DMS53 (cell line): Measurements from ENCODE around the gene BRD3OS.

Experiments used
- DNase-seq: peaks from one replicate; lab custom pipeline; 2025; lab: John Stamatoyannopoulos, UW

The BRD3OS gene

DNA sequence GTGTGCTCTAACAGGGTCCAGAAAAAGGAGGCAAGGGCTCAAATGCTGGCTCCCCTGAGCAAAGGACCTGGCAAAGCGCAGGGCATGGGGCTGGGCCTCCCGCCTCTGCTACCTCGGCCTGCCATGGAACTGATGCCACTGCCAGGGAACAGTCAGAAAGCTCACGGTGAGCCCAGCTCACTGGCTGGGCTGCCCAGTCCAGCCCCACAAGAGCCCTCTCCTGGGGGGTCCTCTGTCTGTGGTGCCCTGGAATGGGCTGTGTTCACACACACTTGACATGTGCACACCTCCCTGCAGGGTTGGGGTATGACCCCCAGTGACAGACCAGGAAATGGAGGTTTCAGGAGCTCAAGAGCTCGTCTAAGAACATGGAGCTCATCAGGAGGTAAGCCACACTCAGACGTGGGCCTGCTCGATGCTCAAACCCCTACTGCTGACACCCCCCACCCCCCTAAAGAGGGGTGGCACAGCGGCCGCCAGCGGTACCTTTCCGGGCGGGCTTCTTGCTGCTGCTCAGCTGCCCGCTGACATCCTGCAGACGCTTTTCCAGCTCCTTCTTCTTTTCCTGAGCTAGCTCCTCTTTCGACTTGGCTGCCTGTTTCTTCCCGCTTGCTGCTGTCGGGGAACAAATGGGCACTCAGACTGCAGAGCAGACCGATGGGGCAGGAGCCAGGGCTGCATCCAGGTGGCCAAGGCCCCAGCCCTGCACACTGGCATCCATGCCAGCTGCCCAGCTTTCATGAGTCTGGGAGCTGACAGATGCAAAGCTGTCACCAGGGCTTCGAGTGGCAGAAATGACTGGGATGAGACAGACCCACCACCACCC is 9.1 kb downstream of the BRD3OS start:
- no peak for DNase-seq

DNA sequence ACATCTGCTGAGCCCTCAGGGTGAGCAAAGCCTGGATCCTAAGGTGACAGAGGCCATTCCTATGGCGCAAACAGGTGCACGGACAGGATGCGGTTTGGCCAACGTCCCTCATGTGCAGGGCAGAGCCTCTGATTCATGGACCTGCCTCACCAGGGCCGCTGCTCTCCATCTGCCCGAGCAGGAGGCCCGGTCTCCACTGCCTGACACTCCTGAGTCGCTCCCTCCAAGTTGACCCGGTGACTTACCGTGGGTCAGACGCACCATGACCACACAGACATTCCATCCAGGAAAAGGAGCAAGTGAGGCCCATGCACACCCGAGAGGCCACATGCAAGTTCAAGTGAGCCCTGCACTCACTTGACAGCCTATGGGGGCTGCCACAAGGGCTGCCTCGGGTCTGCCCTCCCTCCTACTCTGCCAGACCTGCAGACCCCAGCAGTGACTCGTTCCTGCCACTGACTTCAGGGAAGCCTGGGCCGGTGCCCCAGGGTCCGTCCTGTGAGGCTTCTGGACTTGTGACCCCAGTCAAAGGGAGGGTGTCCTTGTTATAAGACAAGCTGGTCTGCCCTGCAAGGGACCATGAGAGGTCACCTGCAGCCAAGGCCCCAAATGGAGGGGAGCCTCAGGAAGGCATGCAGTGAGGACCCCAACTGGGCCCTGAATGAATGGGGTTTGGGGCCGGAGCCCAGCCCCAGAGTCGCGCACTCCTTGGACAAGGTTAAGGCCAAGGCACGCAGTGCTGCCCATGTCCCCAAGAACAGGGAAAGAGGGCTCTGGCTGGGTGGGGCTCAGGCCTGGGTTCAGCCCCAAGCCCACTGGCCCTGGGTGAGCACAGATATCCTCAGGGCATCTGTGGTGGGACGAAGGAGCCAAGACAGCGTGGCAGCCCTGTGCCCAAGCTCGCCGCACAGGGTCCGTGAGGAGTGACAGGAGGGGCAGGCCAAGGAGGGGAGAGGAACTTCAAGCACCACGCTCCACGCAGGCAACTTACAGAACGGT is 10.1 kb downstream of the BRD3OS start:
- DNase-seq, result no peak

DNA sequence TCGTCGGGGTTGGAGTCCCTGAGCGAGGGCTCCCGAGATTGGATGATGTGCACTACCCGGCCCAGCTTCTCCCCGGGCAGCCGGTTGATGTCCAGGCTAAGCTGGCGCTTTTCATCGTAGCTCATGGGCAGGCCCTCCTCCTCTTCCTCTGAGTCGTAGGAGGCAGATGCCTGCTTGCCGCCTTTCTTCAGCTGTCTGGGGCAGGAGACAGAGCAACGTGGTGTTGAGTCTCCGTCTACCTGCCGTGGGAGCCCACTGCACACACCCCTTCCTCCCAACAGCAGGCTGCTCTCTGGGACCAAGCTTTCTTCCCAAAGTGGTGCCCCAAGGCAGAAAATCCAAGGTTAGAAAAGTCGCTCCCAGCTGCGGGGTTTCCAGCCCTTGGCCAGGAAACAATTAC is 10.8 kb downstream of the BRD3OS start:
- no peak for DNase-seq

DNA sequence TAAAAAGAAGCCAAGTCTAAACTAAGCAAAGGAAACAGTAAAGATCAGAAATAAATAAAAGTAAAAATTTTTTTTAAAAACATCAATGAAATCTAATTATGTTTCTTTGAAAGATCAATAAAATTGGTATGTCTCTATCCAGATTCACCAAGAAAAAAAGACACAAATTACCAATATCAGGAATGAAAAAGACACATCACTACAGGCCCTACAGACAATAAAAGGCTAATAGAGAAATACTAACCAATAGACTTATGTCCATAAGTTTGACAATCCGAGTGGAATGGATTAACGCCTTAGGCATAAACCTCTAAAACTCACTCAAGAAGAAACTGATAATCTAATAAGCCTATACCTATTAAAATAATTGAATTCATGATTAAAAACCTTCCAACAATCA is 12.4 kb downstream of the BRD3OS start:
- DNase-seq, result no peak

DNA sequence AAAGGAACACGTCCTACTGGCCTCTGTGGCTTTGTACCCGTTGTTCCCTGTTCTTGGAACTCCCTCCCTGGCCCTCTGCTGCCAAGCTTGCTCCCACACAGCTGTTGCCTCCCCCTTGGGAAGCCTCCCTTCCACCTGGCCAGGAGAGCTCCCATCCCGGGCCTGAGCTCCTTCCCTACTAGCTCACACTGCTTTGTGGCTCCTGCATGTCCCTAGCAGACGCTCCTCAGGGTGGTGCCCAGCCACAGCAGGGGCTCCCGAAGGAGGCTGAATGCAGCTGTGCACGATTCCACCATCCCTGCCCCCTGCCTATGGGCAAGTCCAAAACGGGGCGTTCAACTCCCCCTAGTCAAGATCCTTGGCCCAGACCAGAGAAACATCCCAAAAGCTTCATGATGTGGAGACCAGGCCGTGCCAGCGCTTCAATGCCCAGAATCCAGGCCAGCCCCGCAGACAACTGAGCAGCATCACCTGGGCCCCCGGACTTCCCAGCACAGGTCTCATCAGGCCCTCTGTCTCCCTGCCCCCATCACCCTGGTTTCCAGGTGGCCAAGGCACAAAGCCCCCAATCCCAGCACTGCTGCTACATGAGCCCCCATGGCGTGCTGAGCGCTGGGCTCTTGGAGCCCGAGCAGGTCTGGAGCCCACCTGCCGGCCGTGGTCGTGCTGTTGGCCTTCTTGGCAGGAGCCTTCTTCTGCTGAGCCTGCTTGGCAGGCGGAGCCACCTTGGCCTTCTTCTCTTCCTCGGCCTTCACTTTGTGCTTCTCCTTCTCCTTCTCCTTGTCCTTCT is 14.3 kb downstream of the BRD3OS start:
- DNase-seq, result no peak

DNA sequence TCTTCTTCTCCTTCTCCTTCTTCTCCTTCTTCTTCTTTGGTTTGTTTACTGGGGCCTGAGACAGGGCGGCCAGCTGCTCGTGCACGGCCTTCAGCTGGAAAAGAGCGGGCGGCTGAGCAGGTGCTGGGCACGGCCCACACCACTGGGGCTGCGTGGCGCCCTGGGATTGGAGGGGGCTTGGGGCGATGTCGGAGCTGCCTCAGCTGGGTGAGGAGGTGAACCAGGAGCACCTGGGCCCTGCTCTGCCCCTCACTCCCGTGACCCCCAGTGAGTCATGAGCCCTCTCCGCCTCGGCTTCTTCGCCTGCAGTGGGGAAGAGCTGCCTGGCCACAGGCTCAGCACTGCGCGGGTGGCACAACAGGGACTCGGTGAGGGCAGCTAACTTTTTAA is 14.9 kb downstream of the BRD3OS start:
- DNase-seq, result no peak

DNA sequence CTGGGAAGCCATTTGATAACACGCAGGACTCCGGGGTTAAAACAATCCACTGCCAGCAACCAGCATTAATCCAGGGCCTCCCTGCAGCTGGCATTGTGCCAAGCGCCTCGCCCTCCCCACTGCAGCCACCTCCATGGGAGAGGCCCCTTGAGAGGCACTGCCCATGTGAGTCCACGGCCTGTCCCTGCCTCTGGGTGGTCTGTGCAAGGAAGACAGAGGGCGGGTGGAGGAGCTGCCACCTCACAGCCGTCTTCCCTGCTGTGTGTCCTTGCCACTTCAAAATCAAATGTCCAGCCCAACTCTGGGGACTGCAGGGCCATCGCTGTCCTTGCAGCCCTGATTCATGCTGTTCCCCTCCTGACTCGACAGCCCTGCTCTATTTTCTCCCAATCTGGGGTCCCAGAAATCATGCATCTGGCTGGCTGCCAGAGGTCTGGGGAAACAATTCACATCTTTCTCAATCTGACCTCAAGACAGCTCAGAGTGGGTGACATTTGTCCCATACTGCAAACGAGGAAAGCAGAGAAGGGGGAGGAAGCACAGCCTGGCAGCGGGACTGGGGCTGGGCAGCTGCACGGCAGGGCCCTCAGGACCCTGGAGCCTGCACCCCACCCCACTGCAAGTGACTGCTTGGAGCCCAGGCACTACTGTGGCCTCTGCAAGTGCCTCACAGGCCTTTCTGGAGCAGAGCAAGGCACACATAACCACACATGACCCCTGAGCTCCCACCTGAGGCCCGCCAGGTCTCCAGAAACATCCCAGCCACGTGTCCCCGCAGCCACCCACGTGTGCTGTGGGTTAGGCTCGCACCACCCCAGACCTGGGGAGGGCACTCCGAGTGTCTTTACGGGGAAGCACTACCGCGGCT is 15.7 kb downstream of the BRD3OS start:
- no peak for DNase-seq

DNA sequence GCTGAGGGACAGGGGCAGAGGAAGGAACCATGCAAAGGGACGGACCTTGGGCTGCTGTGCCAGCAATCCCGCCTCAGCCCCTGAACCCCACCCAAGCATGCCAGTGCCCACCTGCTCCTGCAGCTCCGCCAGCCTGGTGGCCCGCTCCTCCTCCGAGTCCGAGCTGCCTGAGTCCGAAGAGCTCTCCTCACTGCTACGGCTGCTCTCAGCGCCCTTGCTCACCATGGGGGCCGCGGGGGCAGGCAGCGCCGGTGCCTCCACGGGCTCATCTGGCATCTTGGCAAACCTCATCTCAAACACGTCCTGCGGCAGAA is 16.3 kb downstream of the BRD3OS start:
- no peak for DNase-seq

DNA sequence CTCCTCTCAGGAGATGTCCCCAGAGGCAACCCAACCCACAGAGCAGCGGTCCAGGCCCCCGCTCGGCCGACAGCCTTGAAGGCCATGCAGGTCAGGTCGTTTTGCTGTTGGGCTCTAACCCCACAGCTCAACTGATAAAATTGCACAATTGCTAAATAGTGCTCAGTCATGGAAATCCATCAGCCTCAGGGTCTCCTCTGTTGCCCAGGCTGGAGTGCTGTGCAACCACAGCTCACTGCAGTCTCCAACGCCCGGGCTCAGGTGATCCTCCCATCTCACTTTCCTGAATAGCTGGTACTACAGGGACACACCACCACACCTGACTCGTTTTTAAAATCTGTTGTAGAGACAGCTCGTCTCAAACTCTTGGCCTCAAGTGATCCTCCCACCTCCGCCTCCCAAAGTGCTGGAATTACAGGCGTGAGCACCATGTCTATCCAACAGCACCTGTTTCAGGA is 18.3 kb downstream of the BRD3OS start:
- no peak for DNase-seq

DNA sequence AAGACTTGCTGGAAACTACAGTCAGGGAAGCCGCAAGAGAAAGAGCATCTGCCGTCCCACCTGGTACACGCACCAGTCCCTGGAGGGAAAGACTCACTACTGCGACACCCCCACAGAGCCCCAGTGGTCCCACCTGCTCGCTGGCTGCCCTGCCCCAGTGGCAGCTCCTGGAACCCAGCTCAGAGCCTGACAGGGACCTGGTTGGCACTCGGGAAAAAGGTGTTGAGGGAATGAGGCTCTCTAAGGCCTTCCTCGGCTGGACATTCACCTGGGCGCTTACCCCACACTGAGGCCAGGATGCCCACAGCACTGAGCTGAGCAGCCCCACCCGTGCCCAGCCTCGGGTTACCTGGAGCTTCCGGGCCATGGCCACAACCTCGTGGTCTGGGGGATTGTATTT is 19.7 kb downstream of the BRD3OS start:
- DNase-seq, result no peak

DNA sequence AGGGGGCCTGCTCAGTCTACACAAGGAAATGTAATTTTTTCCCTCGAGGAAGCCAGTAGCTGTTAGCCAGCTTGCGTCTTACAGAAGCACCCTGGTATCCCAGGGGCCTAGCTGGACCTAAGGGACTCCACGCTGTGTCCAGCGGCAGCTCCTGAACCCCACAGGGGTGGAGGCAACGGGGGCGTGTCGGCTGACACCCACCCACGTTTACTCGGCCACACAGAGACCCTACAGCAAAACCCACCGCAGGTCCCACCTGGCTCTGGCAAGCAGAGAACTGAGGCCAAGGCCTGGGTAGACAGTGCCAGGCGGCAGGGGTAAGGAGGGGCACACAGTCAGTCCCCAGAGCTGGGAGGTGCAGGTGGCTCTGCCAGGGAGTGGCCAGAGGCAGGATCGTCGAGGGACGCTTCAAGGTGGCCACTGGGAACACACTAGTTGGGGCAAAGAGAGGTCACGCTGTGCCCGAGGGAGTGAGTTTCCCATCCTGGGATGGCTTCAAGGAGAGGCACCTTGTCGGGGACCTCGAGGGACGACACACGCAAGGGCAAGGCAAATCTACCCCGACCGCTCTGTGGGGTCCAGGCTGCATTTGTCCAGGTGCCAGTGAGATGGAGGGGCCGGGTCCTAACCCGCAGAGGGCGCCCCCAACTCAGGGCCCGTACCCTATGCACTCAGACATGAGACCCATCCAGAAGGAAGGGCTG is 20.7 kb downstream of the BRD3OS start:
- DNase-seq, result no peak

DNA sequence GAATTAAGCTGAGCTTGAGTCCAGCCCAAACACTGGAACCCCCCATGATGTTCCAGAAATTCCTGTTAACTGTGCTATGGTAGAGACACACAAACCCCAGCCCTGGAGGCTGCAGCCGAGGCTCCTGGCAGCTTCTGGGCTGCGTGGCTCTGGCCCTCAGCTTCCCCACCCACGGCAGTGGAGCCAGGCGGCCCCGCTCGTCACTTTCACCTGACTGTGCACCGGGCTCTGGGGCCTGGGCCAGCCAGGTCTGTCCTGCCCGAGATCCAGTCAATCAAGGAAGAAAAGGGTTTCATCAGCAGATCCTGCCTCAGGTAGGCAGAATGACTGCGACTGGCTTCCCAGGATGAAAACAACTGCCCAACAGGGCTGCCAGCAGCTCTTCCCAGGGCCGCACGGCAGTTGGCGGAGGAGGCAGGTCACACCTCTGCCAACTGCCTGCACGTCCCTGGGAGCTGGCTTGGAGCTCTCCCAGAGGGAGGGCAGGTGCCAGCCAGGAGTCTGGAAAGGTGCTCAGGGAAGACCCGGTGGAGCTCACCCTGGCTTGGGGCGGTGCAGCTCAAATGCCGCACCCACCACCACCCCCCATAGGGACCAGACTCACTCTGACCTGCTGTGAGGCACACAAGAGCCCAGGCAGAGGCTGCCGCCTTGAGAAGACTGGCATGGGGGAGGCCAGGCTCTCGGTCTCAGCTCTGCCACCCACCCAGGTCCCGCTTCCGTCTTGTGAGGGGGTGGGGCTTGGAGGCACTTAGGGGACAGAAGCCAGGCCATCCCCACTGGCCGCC is 21.8 kb downstream of the BRD3OS start:
- no peak for DNase-seq

DNA sequence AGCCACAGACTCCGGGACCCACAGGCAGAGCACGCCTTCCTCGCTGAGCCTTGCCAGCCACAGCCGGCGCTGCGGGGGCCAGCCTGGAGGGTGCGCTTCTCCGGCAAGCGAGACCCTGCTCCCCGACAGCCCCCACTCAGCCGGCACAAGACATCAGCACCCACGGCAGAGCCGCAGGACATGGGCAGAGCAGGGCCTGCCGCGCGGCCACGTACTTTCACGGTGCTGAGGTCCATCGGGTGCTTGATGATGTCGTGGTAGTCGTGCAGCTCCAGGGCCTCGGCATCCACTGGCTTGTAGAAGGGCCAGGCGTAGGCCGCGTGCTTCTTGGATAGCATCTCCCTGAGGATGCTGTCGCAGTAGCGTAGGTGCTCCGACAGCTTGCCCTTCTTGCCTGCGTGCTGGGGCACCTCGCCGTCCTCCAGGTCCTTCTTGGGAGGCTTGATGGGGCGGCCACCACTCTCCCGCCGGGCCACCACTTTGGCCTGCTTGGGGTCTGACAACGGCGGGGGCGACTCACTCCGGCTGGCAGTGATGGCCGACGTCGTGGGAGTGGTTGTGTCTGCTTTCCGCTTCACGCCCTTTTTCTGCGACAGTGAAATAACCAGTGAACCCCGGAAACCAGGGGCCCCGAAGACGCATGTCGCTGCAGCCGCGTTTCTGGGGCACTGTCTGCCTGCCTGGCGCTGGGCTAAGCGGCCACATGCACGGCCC is 22.7 kb downstream of the BRD3OS start:
- DNase-seq, result no peak

DNA sequence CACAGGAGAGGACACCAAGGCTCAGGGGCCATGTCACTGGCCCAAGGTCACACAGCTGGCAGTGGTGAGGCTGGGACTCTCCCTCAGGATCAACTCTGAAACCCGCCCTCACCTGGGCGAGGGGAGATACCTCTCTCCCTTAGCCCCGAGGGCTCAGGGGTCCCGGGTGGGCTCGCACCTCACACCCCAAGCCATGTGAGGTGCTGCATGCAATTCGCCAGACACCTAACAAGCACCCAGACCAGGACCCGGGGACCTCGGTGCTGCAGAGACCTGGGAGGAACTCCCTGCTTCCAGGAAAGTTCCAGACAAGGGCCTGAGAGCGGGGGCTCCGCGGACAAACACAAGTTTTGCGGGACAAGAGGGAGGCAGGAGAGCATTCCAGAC is 23.3 kb downstream of the BRD3OS start:
- no peak for DNase-seq

DNA sequence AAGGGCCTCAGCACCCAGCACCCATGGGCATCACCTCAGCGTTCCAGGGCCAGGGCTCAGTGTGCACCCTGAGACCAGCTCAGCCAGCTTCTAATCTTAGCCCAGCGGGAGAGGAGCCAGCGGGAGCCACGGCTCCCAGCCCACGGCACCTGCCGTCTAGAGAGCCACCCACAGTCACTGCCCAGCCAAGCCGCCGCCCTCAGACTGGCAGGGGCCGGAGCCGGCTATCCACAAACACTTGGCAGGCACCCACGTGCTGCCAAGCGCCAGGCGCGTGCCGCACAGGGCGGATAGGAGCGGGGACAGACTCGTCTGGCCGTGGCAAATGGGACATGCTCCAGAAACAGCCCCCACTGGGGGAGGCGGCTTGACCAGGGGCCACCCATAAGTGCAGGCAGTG is 24.0 kb downstream of the BRD3OS start:
- DNase-seq, result no peak

DNA sequence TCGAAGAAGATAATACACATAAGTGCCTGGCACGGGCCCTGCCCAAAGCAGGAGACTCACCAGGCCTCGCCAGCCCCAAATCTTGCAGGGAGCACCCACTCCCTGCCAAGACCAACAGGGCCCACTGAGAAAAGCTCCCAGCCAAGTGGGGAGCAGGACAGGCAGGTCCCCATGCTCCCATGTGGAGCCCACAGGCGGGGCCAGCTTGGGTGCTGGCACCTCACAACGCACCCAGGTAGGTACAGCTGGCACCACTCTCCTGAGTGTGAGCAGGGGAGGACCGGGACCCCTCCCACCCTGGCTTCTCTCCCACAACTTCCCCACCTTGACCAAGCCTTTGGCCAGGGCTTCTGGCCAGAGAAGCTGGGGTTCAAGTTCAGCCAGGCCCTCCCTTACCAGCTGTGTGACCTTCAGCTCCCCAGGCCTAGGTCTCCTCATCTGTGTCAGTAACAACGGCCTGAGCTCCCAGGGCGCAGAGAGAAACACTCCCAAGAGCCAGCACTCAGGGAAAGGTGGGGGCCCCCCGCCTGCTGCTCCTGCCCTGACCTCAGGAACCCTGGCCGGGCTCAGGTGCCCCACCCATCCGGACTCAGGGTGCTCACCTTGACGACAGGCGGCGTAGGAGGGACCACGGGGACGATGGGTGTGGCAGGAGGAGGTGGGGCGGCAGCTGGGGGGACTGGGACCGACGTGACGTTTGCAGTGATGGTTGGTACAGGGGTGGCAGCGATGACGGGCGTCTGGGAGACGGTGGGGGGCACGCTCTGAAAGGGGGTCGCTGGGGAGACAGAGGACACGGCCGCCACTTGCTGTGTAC is 24.7 kb downstream of the BRD3OS start:
- no peak for DNase-seq

DNA sequence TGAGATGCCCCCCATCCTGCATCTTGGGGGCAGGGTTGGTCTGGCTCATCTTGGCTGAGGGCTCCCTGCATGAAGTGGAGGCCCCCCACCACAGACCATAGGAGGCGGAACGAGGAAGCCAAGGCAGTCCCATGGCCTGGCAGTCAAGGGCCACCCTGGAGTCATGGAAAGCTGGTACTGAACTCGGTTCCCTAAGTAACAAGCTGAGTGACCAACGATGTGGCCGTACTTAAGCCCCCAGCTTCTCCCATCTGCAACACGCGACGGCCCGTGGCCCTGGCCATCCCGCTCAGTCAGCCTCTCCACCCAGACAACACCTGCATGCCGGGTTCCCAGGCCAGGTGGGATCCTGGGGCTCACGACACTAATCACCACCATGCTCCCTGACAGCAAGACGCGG is 25.4 kb downstream of the BRD3OS start:
- DNase-seq, result no peak

DNA sequence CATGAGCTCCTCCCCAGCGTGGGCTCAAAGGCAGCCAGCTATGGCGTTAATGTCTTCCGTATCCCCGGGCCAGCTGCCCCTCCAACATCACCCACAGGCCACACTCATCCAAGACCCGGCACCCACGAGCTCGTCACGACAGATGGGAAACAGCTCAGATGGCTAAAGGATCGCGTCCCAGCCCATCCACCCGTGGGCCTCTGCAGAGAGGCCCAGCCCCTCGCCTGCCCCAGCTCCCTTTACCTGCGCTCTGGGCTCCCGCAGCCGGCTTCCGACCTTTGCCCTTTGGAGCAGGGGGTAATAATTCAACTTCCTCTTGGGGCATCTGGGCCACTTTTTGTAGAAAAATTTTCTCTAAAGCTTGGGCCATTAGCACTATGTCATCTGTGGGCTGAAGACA is 26.0 kb downstream of the BRD3OS start:
- no peak for DNase-seq
